ENCODE measurements around the gene AFTPH. TPM values are rescaled to one million over a fixed set of nuclear protein-coding genes. Genes with fewer than 3 reads are reported as not detected.

Gene AFTPH
- total RNA-seq, 1 donor from 2014 or later: 13.3 TPM

- H3K36me3 Mint-ChIP-seq (ENCODE audit: unreplicated experiment): no peaks in the 10 kb centered on the region
- no peak overlapping the region for H3K27ac Mint-ChIP-seq (ENCODE audit: unreplicated experiment)
- no peak overlapping the region for H3K4me3 Mint-ChIP-seq (ENCODE audit: unreplicated experiment)
- no peaks in the 10 kb centered on the region for H3K27me3 Mint-ChIP-seq (ENCODE audit: unreplicated experiment)
- TF ChIP-seq, protein P1, sequence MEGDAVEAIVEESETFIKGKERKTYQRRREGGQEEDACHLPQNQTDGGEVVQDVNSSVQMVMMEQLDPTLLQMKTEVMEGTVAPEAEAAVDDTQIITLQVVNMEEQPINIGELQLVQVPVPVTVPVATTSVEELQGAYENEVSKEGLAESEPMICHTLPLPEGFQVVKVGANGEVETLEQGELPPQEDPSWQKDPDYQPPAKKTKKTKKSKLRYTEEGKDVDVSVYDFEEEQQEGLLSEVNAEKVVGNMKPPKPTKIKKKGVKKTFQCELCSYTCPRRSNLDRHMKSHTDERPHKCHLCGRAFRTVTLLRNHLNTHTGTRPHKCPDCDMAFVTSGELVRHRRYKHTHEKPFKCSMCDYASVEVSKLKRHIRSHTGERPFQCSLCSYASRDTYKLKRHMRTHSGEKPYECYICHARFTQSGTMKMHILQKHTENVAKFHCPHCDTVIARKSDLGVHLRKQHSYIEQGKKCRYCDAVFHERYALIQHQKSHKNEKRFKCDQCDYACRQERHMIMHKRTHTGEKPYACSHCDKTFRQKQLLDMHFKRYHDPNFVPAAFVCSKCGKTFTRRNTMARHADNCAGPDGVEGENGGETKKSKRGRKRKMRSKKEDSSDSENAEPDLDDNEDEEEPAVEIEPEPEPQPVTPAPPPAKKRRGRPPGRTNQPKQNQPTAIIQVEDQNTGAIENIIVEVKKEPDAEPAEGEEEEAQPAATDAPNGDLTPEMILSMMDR (IDR thresholded peaks at IDR 0.05; ENCODE audit: partially characterized antibody, unreplicated experiment): no peak
- DNase-seq: no peak
- H3K9me3 Mint-ChIP-seq (ENCODE audit: unreplicated experiment): peaks cover 2% of the 10 kb centered on the region
- peaks cover 7% of the 10 kb centered on the region for H3K4me1 Mint-ChIP-seq (ENCODE audit: low read depth, unreplicated experiment)
Observed at GRCh38 chr2:64610316-64610855, 86.3 kb downstream of the AFTPH start.

DNA sequence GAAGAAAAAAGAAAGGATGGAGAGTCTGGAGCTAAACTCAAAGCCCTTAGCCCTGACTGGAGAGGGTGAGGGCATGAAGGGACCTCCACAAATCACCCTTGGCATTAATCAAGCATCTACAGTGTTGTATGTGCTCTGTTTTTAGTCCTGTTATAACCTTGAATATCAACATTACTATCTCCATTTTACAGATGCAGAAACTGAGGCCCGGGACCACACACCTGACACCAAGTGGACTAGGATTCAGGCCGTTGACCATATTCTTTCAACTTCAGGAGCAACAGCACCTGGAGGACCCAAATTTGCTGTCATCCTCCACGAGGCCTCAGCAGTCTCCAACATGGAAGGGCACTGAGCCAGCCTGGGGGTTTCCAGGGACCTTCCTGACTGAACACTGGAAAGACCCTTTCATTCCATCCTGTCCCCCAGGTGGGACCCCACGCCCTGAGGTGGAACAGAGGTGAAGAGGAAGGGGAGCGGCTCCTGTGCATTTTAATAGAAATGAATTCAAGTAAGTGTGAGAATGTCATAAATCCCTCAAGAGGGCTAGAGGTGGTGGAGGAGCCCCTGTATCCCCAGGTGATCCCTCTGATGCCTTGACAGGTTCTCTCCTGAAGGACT, 88.6 kb downstream of the AFTPH start:
- H3K27ac Mint-ChIP-seq (ENCODE audit: unreplicated experiment): no peak overlapping the region
- H3K36me3 Mint-ChIP-seq (ENCODE audit: unreplicated experiment): no peaks in the 10 kb centered on the region
- TF ChIP-seq, protein P1 (IDR thresholded peaks at IDR 0.05; ENCODE audit: partially characterized antibody, unreplicated experiment): no peak
- peaks cover 13% of the 10 kb centered on the region for H3K4me1 Mint-ChIP-seq (ENCODE audit: low read depth, unreplicated experiment)
- no peak for DNase-seq
- H3K4me3 Mint-ChIP-seq (ENCODE audit: unreplicated experiment): no peak overlapping the region
- H3K9me3 Mint-ChIP-seq (ENCODE audit: unreplicated experiment): peaks cover 4% of the 10 kb centered on the region
- H3K27me3 Mint-ChIP-seq (ENCODE audit: unreplicated experiment): no peaks in the 10 kb centered on the region

DNA sequence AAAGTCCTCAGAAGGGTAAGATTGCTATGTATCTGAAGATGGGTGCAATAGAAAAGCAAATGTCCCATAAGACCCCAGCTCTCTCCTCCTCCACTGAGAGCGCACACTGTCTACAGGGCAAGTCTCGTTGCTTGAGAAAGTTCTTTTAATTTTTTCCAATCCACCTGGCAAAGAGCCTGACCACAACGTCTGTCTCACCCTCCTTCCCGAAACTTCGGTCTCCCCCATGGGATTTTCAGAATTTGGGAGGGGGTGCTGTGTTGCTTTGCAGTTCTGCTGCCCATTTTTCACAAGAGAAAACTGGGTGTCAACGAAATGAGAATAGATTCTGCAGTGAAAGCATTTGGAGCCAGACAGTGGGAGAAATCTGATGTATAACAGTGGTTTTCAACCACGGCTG, 89.1 kb downstream of the AFTPH start:
- H3K9me3 Mint-ChIP-seq (ENCODE audit: unreplicated experiment): peaks cover 2% of the 10 kb centered on the region
- no peaks in the 10 kb centered on the region for H3K36me3 Mint-ChIP-seq (ENCODE audit: unreplicated experiment)
- H3K4me3 Mint-ChIP-seq (ENCODE audit: unreplicated experiment): no peak overlapping the region
- DNase-seq: no peak
- no peak overlapping the region for H3K27ac Mint-ChIP-seq (ENCODE audit: unreplicated experiment)
- H3K4me1 Mint-ChIP-seq (ENCODE audit: low read depth, unreplicated experiment): peaks cover 19% of the 10 kb centered on the region
- TF ChIP-seq, protein P1 (IDR thresholded peaks at IDR 0.05; ENCODE audit: partially characterized antibody, unreplicated experiment): no peak
- H3K27me3 Mint-ChIP-seq (ENCODE audit: unreplicated experiment): no peaks in the 10 kb centered on the region

DNA sequence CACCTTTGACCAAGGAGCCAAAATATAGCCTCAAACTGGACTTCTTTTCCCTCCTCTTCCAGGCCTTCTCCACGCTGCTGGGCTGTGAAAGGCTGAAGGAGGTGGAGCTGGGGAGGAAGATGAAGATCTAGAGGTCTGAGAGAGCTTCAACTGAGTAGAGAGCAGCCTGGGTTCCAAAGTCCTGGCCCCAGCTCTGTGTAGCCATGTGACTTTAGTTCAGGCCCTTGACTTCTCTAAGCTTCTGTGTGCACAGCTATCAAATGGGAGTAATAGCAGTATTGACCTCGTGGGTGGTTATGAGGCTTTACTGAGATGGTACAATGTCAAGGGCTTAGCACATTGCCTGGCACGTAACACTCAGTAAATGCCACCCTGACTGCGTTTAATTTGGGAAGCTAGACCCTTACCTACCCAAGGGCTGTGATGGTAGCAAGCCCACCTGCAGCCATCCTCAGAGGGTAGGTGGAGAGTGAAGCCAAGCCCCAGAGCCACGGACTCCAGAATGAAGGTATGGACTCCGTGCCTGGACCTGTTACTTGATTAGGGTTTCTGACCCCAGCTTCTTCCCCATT, 91.2 kb downstream of the AFTPH start:
- peaks cover 20% of the 10 kb centered on the region for H3K4me1 Mint-ChIP-seq (ENCODE audit: low read depth, unreplicated experiment)
- no peak overlapping the region for H3K27ac Mint-ChIP-seq (ENCODE audit: unreplicated experiment)
- no peaks in the 10 kb centered on the region for H3K36me3 Mint-ChIP-seq (ENCODE audit: unreplicated experiment)
- no peak overlapping the region for H3K4me3 Mint-ChIP-seq (ENCODE audit: unreplicated experiment)
- H3K27me3 Mint-ChIP-seq (ENCODE audit: unreplicated experiment): no peaks in the 10 kb centered on the region
- DNase-seq: no peak
- H3K9me3 Mint-ChIP-seq (ENCODE audit: unreplicated experiment): peaks cover 4% of the 10 kb centered on the region
- TF ChIP-seq, protein P1 (IDR thresholded peaks at IDR 0.05; ENCODE audit: partially characterized antibody, unreplicated experiment): no peak

Data from glutamatergic neuron (in vitro differentiated cells).